Measurements from ENCODE around the gene FLT3LG.
A peak's percentile ranks its signal among the peaks of the same experiment; 100 is the strongest.
"Not testable (repeated sequence)": the region's sequence is repeated elsewhere in the genome, so short reads cannot be mapped to it uniquely, and the experiment has no call there.

FLT3LG gene

DNA sequence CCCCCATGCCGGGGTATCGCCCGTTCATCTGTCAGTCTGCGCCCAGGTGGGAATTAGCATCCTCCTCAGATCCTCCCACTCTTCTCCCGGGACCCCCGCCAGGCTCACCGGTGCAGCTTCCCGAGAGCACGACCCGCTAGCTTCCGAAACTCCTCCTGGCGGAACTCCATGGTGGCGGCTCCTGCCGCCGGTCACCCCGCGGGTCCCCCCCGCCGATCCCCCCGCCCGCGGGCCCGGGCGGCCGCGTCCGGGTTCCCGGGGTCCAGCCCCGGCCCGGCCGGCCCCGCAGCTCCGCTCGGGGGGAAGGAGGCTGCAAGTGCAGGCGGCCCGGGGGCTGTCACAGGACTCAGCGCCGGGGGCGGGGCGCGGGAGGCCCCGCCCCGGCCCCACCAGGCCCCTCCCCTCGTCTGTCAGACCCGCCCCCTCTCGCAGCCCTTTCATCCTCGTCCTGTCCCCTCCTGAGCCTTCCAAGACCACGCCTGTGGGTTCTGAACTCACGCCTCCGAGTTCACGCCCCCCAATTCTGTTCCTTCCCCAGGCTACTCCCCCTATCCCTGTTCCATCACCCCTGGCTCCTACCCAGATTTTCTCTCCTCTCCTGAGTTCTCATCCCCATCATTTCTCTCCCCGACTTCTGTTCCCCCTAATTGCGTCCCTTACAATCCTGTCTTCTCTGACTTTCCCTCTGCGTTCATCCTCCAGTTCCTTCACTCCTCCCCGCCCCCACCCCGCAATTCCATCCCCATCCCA lies 32.6 kb upstream of the FLT3LG start, which contains the start of gene SLC17A7:
TSS of gene SLC17A7 (minus strand) at position 318 of the 750 bp plus-strand sequence. CDS start at position 170, 148 bp downstream.
- DNase-seq (ENCODE audit: low read depth), result peak; percentile 30

DNA sequence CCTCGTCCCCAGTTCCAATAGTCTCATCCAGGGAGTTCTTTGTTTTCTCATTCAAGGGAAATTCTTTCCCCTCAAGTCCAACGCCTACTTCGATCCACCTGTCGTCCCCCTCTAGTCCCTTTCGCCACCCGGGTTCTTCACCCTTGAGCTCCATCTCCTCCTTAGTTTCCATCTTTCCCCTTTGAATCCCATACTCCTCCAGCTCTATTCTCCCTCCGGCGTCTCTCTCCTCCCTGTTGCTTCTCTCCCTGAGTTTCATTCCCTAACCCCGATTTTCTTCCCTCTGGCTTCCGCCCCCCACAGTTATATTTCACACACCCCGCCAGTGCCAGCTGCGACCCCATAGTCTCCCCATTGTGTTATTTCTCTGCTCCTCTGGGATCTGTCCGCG lies 32.1 kb upstream of the FLT3LG start:
- no peak for DNase-seq (ENCODE audit: low read depth)

DNA sequence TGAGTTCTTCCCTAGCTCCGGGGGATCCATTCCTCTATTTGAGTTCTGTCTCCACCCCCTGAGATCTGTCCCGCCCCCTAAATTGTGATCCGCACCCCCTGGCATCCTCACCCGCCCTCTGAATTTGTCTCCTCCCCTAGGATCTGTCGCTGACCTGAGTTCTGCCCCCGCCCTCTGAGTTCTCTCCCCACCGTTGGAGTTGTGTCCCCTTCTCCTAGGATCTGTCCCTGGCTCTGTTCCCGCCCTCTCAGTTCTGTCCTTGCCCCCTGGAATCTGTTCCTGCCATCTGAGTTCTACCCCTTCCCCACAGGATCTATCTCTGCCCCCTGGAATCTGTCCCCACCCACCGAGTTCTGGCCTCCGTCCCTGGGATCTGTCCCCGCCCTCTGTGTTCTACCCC lies 31.7 kb upstream of the FLT3LG start:
- no peak for DNase-seq (ENCODE audit: low read depth)

DNA sequence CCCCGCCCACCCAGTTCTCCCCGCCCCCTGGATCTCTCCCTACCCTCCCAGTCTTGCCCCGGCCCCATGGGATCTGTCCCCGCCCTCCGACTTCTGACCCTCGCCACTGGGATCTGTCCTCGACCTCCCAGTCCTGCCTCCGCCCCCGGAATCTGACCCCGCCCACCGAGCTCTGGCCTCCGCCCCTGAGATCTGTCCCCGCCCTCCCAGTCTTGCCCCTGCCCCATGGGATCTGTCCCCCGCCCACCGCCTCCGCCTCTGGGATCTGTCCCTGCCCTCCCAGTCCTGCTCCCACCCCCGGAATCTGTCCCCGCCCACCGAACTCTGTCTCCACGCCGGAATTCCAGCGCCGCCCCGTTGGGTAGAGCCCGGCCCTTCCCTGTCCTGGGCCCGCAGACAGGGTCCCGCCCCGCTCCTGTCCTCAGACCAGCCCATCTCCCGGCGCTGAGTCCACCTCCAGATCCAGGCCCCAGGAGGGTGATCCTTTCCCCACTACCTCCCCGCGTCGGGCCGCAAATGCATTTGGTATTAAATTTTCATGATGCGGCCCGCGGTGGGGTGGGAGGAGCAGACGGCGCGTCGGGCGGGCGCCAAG lies 31.1 kb upstream of the FLT3LG start:
- peak; percentile 47 for DNase-seq (ENCODE audit: low read depth)

DNA sequence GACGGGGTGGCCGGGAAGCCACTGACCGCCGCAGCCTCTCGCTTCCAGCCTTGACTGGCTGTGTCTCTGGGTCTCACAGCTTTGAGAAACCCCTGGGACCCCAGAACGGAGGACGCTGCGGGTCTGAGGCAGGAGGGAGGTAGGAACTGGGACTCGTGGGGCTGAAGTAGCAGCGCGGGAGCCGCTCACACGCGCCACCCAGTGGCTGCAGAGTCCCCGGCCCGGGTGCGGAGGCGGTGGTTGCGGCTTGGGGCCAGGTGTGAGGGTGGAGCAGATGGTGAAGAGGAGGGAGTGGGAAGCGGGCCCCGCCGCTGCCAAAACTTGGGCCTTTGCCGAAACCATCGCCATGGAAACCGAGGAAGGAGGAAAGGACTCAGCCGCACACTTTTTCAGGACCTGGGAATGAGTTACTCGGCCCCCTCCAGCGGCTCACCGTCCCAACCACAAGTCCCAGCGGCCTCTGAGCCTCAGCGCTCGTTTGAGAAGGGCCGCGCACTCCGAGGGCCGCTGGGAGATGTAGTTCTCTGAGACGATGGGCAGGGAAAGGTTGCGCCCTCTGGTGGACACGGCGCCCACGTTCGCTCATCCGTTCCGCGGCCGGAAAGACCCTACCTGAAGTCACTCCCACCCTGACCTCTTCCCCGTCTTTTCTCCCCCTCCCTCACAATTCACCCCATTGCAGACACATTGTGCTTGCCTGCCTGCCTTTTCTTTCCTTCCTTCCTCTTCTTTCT lies 30.5 kb upstream of the FLT3LG start:
- peak; percentile 84 for DNase-seq (ENCODE audit: low read depth)

DNA sequence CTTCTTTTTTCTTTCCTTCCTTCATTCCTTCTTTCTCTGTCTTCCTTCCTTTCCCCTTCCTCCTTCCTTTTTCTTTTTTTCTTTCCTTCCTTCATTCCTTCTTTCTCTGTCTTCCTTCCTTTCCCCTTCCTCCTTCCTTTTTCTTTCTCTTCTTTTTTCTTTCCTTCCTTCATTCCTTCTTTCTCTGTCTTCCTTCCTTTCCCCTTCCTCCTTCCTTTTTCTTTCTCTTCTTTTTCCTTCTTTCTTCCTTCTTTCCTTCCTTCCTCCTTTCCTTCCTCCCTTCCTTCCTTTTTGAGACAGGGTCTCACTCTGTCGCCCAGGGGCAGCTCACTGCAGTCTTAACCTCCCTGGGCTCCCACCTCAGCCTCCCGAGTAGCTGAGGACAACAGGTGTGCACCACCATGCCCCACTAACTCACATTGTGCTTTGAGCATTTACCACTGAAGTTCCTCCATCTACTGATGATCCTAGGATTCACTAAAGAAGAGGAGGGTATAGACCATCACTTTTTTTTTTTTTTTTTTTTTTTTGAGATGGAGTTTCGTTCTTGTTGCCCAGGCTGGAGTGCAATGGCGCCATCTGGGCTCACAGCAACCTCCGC lies 29.8 kb upstream of the FLT3LG start:
- DNase-seq (ENCODE audit: low read depth), result not testable (repeated sequence)

DNA sequence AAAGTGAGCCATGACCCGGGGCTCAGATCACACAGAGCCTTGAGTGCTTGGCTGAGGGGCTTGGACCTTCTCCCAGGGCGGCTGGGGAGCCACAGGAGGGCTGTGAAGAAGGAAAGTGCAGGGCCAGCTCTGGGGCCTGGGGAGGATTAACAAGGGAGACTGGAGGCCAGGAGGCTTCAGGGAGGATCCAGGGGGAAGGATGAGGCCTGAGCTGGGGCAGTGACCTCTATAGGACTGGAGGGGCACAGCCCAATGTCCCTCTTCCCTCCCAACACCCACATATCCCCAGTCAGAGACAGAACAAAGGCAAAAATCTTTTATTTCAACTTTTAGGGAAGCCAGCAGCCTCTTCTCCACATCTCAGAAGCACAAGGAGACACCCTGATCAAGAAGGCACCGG lies 28.0 kb upstream of the FLT3LG start:
- no peak for DNase-seq (ENCODE audit: low read depth)

DNA sequence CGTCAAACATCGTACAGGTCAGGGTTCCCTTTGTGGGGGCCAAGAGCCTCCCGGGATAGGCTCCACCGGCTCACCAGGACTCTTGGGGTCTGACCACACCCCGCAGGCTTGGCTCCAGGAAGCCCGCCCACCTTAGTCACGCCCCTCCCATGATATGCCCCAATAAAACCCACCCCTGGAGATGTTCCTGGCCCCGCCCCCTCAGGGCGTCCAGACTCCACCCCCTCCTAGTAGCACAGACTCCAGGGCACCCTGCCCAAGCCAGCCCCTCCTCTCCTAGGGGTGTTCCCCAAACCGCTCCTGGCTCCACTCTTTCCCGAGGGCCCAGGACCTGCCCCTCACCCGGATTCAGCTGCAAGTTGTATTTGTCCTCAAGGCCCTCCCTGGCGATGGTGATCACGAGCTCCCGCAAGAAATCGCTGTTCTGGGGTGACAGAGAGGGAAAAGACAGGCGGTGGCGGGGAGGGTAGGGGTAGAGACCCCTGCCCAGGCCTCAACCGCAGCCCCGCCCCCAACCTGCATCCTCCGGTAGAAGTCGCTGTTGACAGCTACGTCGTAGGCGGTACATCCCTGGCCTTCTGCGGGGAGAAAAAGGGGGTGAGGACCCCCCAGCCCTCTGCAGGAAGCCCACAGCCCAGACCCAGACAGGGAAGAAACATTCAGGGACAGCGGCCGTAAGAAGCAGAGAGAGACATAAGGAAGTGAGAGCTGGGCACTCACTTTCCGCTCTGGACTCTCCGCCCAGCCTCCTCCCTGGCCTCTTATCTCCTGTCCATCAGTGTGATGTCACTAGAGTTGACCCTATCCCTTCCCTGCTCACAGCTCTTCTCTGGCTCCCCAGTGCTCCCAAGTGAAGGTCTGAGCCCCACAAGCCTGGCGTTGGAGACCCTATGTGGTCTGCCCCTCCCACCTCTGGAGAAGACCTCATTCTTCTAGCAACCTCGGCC lies 26.3 kb upstream of the FLT3LG start:
- no peak for DNase-seq (ENCODE audit: low read depth)

DNA sequence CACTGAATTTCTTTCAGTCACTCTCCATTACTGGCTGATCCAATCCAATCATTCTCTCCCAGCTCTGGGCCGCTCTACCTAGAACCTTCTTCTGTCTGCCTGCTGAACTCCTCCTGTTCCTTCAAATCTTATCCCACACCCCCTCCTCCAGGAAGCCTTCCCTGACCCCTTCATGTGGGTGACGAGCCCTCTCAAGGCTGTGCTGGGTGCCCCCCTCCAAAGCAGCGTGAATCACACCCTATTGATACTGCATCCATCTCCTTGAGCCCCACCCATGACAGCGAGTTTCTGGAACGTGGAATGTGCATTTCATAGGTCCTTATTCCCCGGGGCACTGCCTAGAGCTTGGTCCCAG lies 25.6 kb upstream of the FLT3LG start:
- no peak for DNase-seq (ENCODE audit: low read depth)

DNA sequence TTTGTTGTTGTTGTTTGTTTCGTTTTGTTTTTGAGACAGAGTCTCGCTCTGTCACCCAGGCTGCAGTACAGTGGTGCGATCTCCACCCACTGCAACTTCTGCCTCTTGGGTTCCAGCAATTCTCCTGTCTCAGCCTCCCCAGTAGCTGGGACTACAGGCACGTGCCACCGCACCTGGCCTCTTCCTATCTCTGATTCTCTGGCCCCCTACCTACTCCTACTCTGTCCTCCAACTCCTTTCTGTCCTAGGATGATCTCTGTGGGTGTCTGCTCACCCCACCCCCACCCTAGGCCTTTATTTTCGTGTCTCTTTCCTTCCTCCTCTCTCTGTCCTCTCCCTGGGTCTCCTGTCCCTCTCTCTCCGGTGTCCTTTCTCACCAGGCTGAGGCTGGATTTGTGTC lies 23.6 kb upstream of the FLT3LG start:
- no peak for DNase-seq (ENCODE audit: low read depth)

DNA sequence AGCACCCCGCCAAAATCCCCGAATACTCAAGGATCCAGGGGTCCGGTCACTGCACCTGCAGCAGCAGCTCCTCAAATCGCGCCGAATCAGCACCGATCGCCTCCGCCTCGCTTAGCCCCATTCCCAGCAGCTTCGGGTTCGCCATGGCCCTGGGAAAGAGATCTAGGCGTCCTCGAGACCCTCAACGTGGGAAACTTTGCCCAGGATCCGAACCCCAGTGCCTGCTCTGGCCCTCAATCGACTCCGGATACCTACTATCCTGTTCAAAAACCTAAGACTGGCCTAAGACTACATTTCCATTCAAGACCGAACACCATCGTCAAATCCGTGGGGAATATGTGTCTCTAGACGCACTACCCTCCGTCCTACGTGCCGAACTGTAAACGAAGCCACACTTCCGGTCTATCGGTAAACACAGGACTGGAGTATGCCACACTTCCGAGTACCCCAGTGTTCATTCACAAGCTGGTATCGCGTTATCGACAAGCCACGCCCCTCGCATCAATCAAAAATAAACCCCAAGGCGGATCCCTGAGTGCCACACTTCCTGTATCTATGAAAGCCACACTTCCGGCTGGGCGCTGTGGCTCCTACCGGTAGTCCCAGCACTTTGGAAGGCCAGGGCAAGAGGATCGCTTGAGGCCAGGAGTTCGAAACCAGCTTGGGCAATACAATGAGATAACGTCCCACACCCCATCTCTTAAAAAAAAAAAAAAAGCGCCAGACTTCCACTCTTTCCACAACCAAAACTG lies 22.4 kb upstream of the FLT3LG start, which contains the start of gene PIH1D1:
TSS of gene PIH1D1 (minus strand) at position 385 of the 752 bp plus-strand sequence. CDS start at position 145, 240 bp downstream.
- peak; percentile 90 for DNase-seq (ENCODE audit: low read depth)

DNA sequence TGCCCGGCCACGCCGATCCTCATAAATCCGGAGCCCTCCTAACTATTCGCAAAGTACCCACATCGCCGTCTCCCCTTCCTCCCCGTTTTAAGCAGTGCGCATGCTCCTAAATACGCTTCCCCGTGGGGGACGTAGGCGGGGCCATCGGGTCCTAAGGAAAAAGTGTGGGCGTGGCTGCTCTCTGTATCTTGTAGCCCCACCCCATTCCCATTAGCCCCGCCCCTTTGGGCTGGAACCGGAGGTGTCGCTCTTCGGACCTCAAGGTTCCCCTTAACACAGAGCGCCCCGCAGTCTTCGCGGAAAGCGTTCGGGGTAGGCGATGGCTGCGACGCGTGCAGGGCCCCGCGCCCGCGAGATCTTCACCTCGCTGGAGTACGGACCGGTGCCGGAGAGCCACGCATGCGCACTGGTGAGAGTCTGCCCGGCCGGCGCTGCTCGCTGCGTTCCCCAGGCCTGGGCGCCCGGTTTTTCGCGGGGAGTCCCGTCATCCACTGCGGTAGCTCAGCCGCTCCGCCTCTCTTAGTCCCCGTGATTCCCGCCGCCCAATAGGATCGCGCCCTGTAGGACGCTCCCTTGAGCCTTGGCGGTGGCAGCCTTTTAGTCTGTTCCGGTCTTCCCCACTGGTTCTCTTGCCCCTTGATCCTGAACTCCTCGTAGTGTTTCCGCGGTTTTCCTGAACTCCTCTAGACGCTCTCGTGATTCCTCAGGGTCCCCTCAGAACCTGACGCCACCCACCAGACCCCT lies 20.8 kb upstream of the FLT3LG start, which contains the start of gene ALDH16A1:
TSS of gene ALDH16A1 (plus strand) at position 213 of the 744 bp plus-strand sequence. CDS start at position 320, 107 bp downstream.
- DNase-seq (ENCODE audit: low read depth), result peak; percentile 95

DNA sequence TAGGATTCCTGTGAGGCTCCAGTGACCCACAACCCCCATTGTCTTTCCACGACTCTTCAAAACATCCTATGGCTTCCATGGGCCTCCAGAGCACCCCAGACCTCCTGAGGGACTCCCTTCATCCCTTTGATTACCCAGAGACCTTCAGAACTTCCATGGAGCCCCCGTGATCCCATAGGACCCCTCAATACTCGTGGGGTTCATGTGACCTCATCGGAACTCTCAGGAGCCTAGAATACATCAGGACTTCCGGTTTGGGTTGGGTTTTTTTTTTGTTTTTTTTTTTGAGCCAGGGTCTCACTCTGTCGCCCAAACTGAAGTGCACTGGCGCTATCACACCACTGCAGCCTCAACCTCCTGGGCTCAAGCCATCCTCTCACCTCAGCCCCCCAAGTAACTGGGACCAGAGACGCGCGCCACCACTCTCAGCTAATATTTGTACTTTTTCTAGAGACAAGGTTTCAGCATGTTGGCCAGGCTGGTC lies 20.2 kb upstream of the FLT3LG start:
- no peak for DNase-seq (ENCODE audit: low read depth)

DNA sequence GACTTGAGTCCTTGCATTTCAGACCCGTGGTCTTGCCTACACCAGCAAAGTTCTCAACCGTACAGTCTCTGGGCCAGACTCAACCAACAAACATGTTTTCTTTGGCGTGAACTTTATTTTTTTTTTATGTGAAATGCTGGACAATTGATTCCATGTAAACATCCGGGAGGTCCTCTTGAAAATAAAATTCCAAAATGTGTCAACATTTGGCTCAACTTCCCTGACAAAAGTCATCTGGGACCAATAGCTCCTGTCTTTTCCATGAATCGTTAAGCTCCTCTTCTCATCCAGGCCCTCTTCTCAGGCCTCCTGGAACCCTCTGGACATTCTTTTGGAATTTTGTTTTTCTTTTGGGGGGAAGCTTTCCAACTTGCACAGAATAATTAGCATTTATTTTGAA lies 18.2 kb upstream of the FLT3LG start:
- DNase-seq (ENCODE audit: low read depth), result no peak

DNA sequence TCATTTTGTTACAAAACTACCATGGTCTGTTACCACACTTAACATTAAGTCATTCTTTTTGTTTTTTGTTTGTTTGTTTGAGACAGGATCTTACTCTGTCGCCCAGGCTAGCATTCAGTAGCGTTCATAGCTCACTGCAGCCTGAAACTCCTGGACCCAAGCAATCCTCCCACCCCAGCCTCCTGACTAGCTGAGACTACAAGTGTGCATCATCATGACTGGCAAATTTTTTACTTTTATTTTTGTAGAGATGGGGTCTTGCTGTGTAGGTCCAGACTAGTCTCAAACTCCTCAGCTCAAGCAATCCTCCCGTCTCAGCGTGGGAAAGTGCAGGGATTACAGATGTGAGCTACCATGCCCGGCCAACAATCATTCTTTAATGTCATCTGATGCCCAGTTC lies 17.7 kb upstream of the FLT3LG start:
- no peak for DNase-seq (ENCODE audit: low read depth)

DNA sequence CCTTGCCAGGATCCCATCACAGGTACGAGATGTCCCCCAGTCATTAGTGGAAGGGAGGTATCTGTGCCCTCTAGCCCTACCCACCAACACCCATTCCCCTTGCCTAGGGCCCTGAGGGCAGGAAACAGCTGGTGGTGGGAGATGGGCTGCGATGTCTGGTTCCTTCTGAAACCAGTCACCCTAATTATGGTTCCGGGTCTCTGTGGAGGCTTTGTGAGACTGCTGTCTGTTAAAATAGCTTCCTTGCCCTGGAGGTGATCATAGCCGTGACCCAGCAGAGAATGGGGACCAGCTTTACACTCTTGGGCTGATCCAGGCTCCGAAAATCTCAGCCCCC lies 15.5 kb upstream of the FLT3LG start:
- no peak for DNase-seq (ENCODE audit: low read depth)

DNA sequence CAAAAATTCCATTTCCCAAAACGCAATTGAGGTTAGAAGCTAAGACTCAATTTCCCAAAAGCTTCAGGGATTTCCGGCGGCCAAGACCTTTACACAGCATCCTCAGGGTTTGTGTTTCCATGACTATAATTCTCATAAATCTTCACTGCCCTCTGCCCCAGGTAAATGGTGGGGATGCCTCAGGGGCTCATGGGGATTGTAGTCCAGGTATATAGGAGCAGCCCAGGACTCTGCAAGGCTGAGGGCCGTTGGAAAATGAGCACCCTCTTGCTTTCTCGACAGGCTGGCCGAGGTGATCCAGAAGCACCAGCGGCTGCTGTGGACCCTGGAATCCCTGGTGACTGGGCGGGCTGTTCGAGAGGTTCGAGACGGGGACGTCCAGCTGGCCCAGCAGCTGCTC lies 14.6 kb upstream of the FLT3LG start:
- DNase-seq (ENCODE audit: low read depth), result no peak

DNA sequence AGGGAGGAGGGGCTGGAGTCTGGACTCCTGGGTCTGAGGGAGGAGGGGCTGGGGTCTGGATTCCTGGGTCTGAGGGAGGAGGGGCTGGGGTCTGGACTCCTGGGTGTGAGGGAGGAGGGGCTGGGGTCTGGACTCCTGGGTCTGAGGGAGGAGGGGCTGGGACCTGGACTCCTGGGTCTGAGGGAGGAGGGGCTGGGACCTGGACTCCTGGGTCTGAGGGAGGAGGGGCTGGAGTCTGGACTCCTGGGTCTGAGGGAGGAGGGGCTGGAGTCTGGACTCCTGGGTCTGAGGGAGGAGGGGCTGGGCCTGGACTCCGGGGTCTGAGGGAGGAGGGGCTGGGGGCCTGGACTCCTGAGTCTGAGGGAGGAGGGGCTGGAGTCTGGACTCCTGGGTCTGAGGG lies 12.9 kb upstream of the FLT3LG start:
- DNase-seq (ENCODE audit: low read depth), result not testable (repeated sequence)

DNA sequence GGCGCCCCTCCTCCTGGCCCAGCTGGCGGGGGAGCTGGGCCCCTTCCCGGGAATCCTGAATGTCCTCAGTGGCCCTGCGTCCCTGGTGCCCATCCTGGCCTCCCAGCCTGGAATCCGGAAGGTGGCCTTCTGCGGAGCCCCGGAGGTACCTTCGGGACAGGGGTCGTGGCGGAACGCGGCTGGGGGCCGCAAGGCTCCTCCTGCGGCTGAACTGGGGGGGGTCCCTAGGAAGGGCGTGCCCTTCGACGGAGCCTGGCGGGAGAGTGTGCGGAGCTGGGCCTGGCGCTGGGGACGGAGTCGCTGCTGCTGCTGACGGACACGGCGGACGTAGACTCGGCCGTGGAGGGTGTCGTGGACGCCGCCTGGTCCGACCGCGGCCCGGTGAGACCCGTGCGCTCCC lies 12.4 kb upstream of the FLT3LG start:
- DNase-seq (ENCODE audit: low read depth), result no peak

DNA sequence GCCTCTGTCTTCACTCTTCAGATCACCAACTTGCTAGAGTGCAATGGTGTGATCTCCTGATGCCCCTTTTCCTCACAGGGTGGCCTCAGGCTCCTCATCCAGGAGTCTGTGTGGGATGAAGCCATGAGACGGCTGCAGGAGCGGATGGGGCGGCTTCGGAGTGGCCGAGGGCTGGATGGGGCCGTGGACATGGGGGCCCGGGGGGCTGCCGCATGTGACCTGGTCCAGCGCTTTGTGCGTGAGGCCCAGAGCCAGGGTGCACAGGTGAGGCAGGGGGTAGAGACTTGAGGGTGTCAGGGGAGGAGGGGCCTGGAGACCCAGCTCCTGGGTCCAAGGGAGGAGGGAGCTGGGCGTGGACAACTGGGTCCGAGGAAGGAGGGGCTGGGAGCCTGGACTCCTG lies 11.5 kb upstream of the FLT3LG start:
- DNase-seq (ENCODE audit: low read depth), result no peak
